Memory B cell (primary cell): Measurements from ENCODE around the gene TAF10.

Source experiments
- ATAC-seq: fragments of 150-1000 bp; cut with Tn5 transposase; 2 replicates; pipeline ENCODE4 v1.10.0; 2021; ENCODE audit warnings: low read depth, mild to moderate bottlenecking, moderate library complexity
- DNase-seq, 2 donors: peaks; one replicate each; pipeline ENCODE4 v3.0.0; 2022; ENCODE audit warnings: low spot score in 2 of 2
- H3K27ac Mint-ChIP-seq: one replicate; pipeline ENCODE4 v1.8.0; 2022; ENCODE audit warnings: mild to moderate bottlenecking, moderate library complexity, mixed read lengths
- H3K27me3 Mint-ChIP-seq: one replicate; pipeline ENCODE4 v1.8.0; 2022; ENCODE audit warnings: mixed read lengths
- H3K36me3 Mint-ChIP-seq: one replicate; pipeline ENCODE4 v1.8.0; 2022; ENCODE audit warnings: mild to moderate bottlenecking, mixed read lengths
- H3K4me1 Mint-ChIP-seq: one replicate; pipeline ENCODE4 v1.8.0; 2022; ENCODE audit warnings: mixed read lengths
- H3K4me3 Mint-ChIP-seq: one replicate; pipeline ENCODE4 v1.8.0; 2022; ENCODE audit warnings: mild to moderate bottlenecking, moderate library complexity, mixed read lengths
- H3K9me3 Mint-ChIP-seq: one replicate; pipeline ENCODE4 v1.8.0; 2022; ENCODE audit warnings: mixed read lengths

TAF10 gene

GRCh38 chr11:6601041-6601461 lies 11.0 kb downstream of the TAF10 start:
- peaks cover 25% of the 10 kb centered on the region for H3K36me3 Mint-ChIP-seq
- no peak overlapping the region for H3K4me3 Mint-ChIP-seq
- H3K27me3 Mint-ChIP-seq = no peaks in the 10 kb centered on the region
- H3K4me1 Mint-ChIP-seq = peaks cover 27% of the 10 kb centered on the region
- no peak overlapping the region for H3K27ac Mint-ChIP-seq
- no peaks in the 10 kb centered on the region for H3K9me3 Mint-ChIP-seq
- ATAC-seq (no peak), DNase-seq (no peak)

GRCh38 chr11:6599881-6600390 lies 12.1 kb downstream of the TAF10 start:
- no peak overlapping the region for H3K27ac Mint-ChIP-seq
- H3K9me3 Mint-ChIP-seq = no peaks in the 10 kb centered on the region
- peaks cover 26% of the 10 kb centered on the region for H3K4me1 Mint-ChIP-seq
- peaks cover 28% of the 10 kb centered on the region for H3K36me3 Mint-ChIP-seq
- ATAC-seq (no peak), DNase-seq (no peak)
- no peak overlapping the region for H3K4me3 Mint-ChIP-seq
- H3K27me3 Mint-ChIP-seq = no peaks in the 10 kb centered on the region

DNA sequence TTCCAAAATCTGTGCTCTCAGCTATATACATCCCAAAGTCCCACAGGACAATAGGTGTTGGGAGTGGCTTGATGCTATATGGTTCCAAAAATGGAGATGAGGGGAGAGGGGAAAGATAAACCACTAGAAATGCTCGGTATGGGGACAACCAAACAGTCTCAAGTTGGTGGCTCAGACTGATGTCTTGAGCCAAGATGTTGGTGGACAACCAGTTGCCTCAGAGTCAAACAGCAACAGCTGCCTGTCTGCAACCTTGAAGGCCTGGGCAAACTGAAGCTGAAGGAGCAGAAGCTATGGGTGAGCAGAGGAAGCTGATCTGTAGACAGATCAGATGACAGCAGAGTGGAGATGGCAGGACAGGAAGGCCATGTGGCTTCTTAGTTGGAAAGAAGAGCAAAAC lies 12.6 kb downstream of the TAF10 start:
- H3K36me3 Mint-ChIP-seq = peaks cover 30% of the 10 kb centered on the region
- no peak for DNase-seq
- H3K27ac Mint-ChIP-seq = no peak overlapping the region
- ATAC-seq = no peak
- peaks cover 26% of the 10 kb centered on the region for H3K4me1 Mint-ChIP-seq
- H3K4me3 Mint-ChIP-seq = no peak overlapping the region
- no peaks in the 10 kb centered on the region for H3K9me3 Mint-ChIP-seq
- no peaks in the 10 kb centered on the region for H3K27me3 Mint-ChIP-seq

GRCh38 chr11:6598555-6598954 lies 13.5 kb downstream of the TAF10 start:
- no peak for ATAC-seq
- H3K4me1 Mint-ChIP-seq = peaks cover 26% of the 10 kb centered on the region

DNA sequence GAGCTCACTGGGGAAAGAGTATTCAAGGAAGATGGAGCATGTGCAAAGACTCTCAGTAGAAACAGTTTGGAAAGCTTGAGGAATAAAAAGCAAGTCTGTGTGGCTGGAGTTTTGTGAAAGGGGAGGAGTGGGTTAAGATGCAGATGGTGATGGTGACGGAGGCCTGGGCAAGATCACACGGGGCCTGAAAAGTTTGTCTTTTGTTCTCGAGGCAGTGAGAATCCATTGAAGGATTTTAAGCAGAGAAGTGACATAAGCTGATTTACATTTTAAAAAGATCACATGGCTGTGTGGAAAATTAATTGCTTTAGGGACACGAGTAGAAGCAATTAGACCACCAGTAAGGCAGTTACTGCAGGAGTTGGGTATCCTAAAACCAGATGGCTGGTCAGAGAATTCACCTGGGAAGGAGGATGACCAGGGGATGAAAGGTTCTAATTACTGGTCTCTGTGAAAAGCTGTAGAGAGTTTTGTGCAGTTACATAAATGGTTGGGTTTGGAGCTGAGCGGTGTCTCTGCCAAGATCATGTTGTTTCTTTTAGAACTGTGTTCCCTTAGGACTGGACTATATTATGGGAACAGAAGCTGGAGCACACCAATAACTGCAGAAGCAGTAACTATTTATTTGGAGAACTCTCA lies 15.7 kb downstream of the TAF10 start:
- H3K27me3 Mint-ChIP-seq = no peaks in the 10 kb centered on the region
- peaks cover 43% of the 10 kb centered on the region for H3K36me3 Mint-ChIP-seq
- peaks cover 21% of the 10 kb centered on the region for H3K4me1 Mint-ChIP-seq
- no peaks in the 10 kb centered on the region for H3K9me3 Mint-ChIP-seq
- peak overlapping the region; percentile 72 for H3K27ac Mint-ChIP-seq
- DNase-seq (no peak), ATAC-seq (no peak)
- H3K4me3 Mint-ChIP-seq = no peak overlapping the region

More at GRCh38 chr11:6598555-6598954, 13.5 kb downstream of the TAF10 start:
- Mint-ChIP-seq H3K27me3 (no peaks in the 10 kb centered on the region), H3K4me3 (no peak overlapping the region), H3K27ac (peak overlapping the region; percentile 19), H3K36me3 (peaks cover 37% of the 10 kb centered on the region), H3K9me3 (no peaks in the 10 kb centered on the region)
- DNase-seq = no peak

GRCh38 chr11:6594142-6594768 lies 17.8 kb downstream of the TAF10 start:
- H3K9me3 Mint-ChIP-seq = no peaks in the 10 kb centered on the region
- H3K4me3 Mint-ChIP-seq = no peak overlapping the region
- H3K27me3 Mint-ChIP-seq = no peaks in the 10 kb centered on the region
- H3K36me3 Mint-ChIP-seq = peaks cover 40% of the 10 kb centered on the region
- no peak for DNase-seq
- no peak for ATAC-seq
- H3K27ac Mint-ChIP-seq = no peak overlapping the region
- peaks cover 15% of the 10 kb centered on the region for H3K4me1 Mint-ChIP-seq

DNA sequence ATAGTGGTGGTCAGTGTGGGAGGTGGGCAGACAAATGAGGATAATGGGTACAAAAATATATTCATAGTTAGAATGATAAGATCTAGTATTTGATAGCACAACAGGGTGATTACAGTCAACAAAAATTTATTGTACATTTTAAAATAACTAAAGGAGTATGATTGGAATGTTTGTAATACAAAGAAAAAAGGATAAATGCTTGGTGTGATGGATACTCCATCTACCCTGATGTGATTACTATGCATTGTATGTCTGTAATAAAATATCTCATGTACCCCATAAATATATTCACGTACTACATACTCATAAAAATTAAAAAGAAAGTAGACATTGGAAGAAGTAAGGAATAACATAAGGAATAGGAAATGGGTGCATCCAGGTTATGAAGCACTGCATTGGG lies 24.0 kb downstream of the TAF10 start:
- Mint-ChIP-seq H3K4me1 (no peaks in the 10 kb centered on the region), H3K36me3 (peaks cover 29% of the 10 kb centered on the region), H3K27me3 (no peaks in the 10 kb centered on the region), H3K9me3 (peaks cover 8% of the 10 kb centered on the region), H3K27ac (no peak overlapping the region), H3K4me3 (no peak overlapping the region)
- no peak for ATAC-seq
- DNase-seq = no peak

GRCh38 chr11:6587360-6587953 lies 24.6 kb downstream of the TAF10 start:
- DNase-seq (no peak), ATAC-seq (no peak)
- Mint-ChIP-seq H3K4me1 (no peaks in the 10 kb centered on the region), H3K27ac (no peak overlapping the region), H3K9me3 (peaks cover 10% of the 10 kb centered on the region), H3K4me3 (no peak overlapping the region), H3K27me3 (no peaks in the 10 kb centered on the region), H3K36me3 (peaks cover 30% of the 10 kb centered on the region)

DNA sequence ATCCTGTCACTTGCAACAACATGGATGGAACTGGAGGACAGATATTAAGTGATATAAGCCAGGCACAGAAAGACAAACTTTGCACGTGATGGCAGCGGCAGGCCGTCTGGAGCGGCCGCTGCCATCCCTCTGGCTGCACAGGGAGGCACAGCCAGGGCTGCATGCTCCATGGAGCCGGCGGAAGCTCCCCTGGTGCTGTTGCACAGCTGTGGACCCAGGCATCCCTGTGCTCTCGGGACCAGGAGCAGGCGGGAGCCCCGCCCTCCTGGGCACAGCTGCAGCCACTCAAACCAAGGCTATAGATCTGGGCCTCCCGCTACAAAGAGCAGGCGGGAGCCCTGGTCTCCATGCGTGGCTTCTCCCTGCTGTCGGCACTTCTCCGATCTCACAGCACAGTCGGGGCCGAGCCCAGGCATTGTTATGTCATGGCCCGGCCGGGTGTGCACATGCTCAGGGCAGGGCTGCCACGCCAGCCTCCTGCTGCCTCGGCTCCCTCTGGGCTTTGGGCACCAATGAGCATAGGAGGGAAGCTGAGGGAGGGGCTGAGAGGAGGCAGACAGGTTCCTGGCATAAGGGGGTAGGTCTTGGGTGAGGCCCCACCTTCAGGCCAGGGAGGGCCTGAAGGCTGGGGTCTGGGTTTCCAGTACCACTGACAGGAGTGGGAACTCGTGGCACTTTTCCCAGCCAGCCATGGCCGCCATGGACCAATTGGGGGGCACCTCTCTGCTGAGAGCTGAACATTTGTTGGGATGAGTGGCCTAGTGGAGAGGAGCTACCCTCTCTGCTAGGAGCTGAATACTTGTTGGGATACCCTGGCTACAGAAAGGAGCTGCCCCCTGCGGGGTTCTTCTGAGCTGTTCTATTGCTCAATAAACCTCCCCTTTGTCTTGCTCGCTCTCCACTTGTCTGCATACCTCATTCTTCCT lies 25.3 kb downstream of the TAF10 start:
- Mint-ChIP-seq H3K36me3 (peaks cover 32% of the 10 kb centered on the region), H3K4me1 (no peaks in the 10 kb centered on the region), H3K4me3 (no peak overlapping the region), H3K27me3 (no peaks in the 10 kb centered on the region), H3K27ac (no peak overlapping the region), H3K9me3 (peaks cover 12% of the 10 kb centered on the region)
- DNase-seq (no peak), ATAC-seq (no peak)

DNA sequence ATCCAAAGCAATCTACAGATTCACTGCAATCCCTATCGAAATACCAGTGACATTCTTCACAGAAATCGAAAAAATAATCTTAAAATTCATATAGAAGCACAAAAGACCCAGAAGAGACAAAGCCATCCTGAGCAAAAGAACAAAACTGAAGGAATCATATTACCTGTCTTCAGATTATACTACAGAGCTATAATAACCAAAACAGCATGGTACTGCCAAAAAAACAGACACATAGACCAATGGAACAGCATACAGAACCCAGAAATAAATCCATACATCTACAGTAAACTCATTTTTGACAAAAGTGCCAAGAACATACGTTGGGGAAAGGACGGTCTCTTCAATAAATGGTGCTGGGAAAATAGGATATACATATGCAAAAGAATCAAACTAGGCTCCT lies 27.5 kb downstream of the TAF10 start:
- Mint-ChIP-seq H3K27me3 (no peaks in the 10 kb centered on the region), H3K27ac (no peak overlapping the region), H3K4me3 (no peak overlapping the region), H3K36me3 (peaks cover 41% of the 10 kb centered on the region), H3K9me3 (peaks cover 12% of the 10 kb centered on the region), H3K4me1 (no peaks in the 10 kb centered on the region)
- DNase-seq (no peak), ATAC-seq (no peak)

DNA sequence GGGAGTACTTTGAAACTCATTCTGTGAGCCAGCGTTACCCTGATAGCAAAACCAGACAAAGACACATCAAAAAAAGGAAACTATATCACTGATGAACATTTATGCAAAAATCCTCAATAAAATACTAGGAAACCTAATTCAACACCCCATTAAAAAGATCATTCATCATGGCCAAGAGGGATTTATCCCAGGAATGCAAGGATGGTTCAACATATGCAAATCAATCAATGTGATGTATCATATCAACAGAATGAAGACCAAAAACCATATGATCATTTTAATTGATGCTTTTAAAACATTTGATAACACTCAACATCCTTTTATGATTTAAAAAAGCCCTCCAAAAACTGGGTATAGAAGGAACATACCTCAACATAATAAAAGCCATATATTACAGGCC lies 28.4 kb downstream of the TAF10 start:
- no peak for DNase-seq
- no peak overlapping the region for H3K27ac Mint-ChIP-seq
- H3K9me3 Mint-ChIP-seq = peaks cover 12% of the 10 kb centered on the region
- no peak overlapping the region for H3K4me3 Mint-ChIP-seq
- no peak for ATAC-seq
- peaks cover 41% of the 10 kb centered on the region for H3K36me3 Mint-ChIP-seq
- H3K27me3 Mint-ChIP-seq = no peaks in the 10 kb centered on the region
- no peaks in the 10 kb centered on the region for H3K4me1 Mint-ChIP-seq

DNA sequence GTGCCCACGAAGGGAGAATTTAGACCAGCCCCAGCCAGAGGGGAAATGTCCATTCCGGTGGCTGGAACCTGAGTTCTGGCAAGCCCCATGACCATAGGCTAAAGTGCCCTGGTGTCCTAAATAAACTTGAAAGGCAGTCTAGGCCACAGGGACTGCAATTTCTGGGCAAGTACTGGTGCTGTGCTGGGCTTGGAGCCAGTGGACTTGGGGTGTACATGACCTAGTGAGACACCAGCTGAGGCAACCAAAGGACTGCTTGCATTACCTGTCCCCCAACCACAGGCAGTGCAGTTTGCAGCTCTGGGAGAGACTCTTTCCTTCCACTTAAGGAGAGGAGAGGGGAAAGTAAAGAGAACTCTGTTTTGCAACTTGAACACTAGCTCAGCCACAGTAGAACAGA lies 32.3 kb downstream of the TAF10 start:
- H3K4me1 Mint-ChIP-seq = peaks cover 2% of the 10 kb centered on the region
- no peak for DNase-seq
- H3K36me3 Mint-ChIP-seq = peaks cover 38% of the 10 kb centered on the region
- H3K27me3 Mint-ChIP-seq = no peaks in the 10 kb centered on the region
- no peak overlapping the region for H3K4me3 Mint-ChIP-seq
- no peak overlapping the region for H3K27ac Mint-ChIP-seq
- no peak for ATAC-seq
- H3K9me3 Mint-ChIP-seq = peaks cover 11% of the 10 kb centered on the region

- H3K27me3 Mint-ChIP-seq = no peaks in the 10 kb centered on the region
- DNase-seq (no peak), ATAC-seq (no peak)
- peaks cover 2% of the 10 kb centered on the region for H3K4me1 Mint-ChIP-seq
- no peak overlapping the region for H3K4me3 Mint-ChIP-seq
- peaks cover 27% of the 10 kb centered on the region for H3K36me3 Mint-ChIP-seq
- peaks cover 5% of the 10 kb centered on the region for H3K9me3 Mint-ChIP-seq
- H3K27ac Mint-ChIP-seq = no peak overlapping the region
These were observed 33.9 kb downstream of the TAF10 start for GRCh38 chr11:6578134-6578533.
